Immature natural killer cell (primary cell): ENCODE data around the gene PRDM16. TPM values are rescaled to one million over a fixed set of nuclear protein-coding genes. Genes with fewer than 3 reads are reported as not detected.

ENCODE experiments used
- DNase-seq, 3 donors: peaks; one replicate each; pipeline ENCODE4 v3.0.0; 2022; ENCODE audit warnings: mixed read lengths in 1 of 3
- H3K27ac Mint-ChIP-seq, 6 donors: one replicate each; pipeline ENCODE4 v1.8.0; 2020; ENCODE audit warnings: mixed read lengths in 6 of 6, mild to moderate bottlenecking in 5 of 6, inconsistent platforms in 4 of 6, moderate library complexity in 3 of 6
- H3K27me3 Mint-ChIP-seq, 3 donors: one replicate each; pipeline ENCODE4 v1.8.0; 2020 to 2021; ENCODE audit warnings: low read depth in 3 of 3, mild to moderate bottlenecking in 3 of 3, mixed read lengths in 3 of 3, moderate library complexity in 3 of 3, inconsistent platforms in 1 of 3
- H3K36me3 Mint-ChIP-seq, 3 donors: one replicate each; pipeline ENCODE4 v1.8.0; 2020; ENCODE audit warnings: mixed read lengths in 3 of 3, inconsistent platforms in 2 of 3, mild to moderate bottlenecking in 2 of 3
- H3K4me1 Mint-ChIP-seq, 2 donors: one replicate each; pipeline ENCODE4 v1.8.0; 2020; ENCODE audit warnings: inconsistent platforms in 2 of 2, mild to moderate bottlenecking in 2 of 2, mixed read lengths in 2 of 2, moderate library complexity in 1 of 2
- H3K4me3 Mint-ChIP-seq, 5 donors: one replicate each; pipeline ENCODE4 v1.8.0; 2020; ENCODE audit warnings: mild to moderate bottlenecking in 5 of 5, mixed read lengths in 5 of 5, inconsistent platforms in 3 of 5, moderate library complexity in 3 of 5
- H3K9me3 Mint-ChIP-seq, 6 donors: one replicate each; pipeline ENCODE4 v1.8.0; 2020; ENCODE audit warnings: mild to moderate bottlenecking in 6 of 6, mixed read lengths in 6 of 6, inconsistent platforms in 4 of 6, moderate library complexity in 3 of 6
- polyA plus RNA-seq, 3 donors: library from polyadenylated mRNA; unstranded; fragments of 300-500 nt; fragmentation: Illumina TruSeq; gene quantifications; one replicate each; pipeline ENCODE4 v1.2.3, GENCODE V29; 2021

Gene PRDM16
- polyA plus RNA-seq, 3 donors from 2014 or later, result 0.17 to 0.29 (median 0.22) TPM

DNA sequence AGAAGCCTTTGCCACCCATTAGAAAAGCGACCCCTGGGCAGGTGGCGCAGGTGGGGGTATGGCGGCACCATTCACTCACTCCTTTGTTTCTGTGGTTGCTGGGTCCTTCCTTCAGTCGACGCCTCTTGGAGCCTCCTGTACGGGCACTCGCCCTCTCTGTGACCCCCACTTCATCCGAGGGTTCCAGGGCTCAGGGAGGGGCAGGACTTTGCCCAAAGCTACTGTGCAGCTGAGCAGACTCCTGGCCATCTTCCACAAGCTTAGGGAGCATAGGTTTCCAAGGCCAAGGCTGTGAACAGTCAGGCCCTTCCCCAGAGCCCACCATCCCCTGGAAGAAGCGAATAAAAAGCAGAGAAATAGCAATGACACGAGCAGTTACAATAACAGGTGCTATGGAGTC is 194.8 kb downstream of the PRDM16 start:
- peaks cover 0 to 2% of the 10 kb centered on the region in 2 donors for H3K4me1 Mint-ChIP-seq
- no peaks in the 10 kb centered on the region for H3K9me3 Mint-ChIP-seq
- H3K27ac Mint-ChIP-seq, result no peak overlapping the region
- H3K4me3 Mint-ChIP-seq, result no peak overlapping the region
- H3K36me3 Mint-ChIP-seq, result no peaks in the 10 kb centered on the region
- DNase-seq, result no peak
- H3K27me3 Mint-ChIP-seq, result peaks cover 2 to 5% (median 2%) of the 10 kb centered on the region in 3 donors

DNA sequence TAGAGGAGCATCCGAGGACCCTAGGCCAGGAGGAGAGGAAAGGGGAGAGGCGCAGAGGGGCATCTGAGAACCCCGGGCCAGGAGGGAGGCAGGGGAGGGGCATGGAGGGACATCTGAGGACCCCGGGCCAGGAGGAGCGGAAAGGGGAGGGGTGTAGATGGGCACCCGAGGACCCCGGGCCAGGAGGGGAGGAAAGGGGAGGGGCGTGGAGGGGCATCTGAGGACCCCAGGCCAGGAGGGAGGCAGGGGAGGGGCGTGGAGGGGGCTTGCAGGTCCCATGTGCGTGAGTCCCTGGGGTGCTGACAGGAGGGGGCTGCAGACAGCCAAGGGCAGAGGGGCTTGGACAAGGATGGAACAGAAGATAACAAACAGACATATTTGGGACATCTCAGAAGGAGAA is 195.5 kb downstream of the PRDM16 start:
- Mint-ChIP-seq H3K27me3 (peaks cover 2 to 5% (median 2%) of the 10 kb centered on the region in 3 donors), H3K4me1 (peaks cover 0 to 2% of the 10 kb centered on the region in 2 donors), H3K27ac (no peak overlapping the region), H3K9me3 (no peaks in the 10 kb centered on the region), H3K4me3 (no peak overlapping the region), H3K36me3 (no peaks in the 10 kb centered on the region)
- DNase-seq, result no peak

DNA sequence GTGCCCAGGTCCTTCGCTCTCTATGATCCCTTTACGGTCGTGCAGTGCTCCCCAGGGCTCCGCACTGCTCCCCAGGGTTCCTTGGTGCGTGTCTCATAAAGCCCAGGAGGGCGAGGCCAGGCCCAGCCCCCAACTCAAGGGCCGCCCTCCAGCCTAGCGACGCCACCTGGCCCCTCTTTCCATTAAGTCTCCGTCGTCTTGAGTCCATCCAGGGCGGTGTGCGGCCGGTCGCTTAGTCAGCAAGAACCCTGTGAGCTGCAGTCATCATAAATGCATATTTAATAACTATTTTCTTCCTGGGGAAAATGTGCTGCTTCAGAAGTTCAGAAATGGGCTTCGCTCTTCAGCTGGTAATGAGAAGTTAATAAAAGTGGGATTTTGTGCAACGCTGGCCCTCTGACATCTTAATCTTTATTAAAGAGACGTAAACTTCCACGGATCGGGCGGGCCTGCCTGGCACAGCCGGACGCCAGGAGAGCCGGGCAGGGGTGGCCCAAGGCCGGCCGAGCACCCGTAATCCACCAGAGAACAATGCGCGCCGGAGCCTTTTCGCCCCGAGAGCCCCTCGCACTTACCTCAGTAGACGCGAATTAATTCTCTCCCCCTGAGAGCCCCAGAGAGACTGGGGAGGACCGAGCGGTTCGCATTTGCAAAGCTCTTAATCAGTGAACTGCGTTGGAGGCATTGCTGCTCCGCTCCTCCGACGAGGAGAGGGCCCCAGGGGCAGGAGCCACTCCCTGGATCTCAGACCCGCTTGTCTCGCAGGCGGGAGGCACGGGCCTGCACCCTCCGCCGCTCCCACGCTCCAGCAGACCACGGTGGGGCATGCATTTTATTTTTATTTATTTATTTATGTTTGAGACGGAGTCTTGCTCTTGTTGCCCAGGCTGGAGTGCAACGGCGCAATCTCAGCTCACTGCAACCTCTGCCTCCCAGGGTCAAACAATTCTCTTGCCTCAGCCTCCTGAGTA is 197.1 kb downstream of the PRDM16 start:
- Mint-ChIP-seq H3K36me3 (no peaks in the 10 kb centered on the region), H3K9me3 (no peaks in the 10 kb centered on the region), H3K4me1 (no peaks in the 10 kb centered on the region), H3K4me3 (no peak overlapping the region), H3K27me3 (peaks cover 2 to 5% (median 2%) of the 10 kb centered on the region in 3 donors), H3K27ac (no peak overlapping the region)
- no peak for DNase-seq

DNA sequence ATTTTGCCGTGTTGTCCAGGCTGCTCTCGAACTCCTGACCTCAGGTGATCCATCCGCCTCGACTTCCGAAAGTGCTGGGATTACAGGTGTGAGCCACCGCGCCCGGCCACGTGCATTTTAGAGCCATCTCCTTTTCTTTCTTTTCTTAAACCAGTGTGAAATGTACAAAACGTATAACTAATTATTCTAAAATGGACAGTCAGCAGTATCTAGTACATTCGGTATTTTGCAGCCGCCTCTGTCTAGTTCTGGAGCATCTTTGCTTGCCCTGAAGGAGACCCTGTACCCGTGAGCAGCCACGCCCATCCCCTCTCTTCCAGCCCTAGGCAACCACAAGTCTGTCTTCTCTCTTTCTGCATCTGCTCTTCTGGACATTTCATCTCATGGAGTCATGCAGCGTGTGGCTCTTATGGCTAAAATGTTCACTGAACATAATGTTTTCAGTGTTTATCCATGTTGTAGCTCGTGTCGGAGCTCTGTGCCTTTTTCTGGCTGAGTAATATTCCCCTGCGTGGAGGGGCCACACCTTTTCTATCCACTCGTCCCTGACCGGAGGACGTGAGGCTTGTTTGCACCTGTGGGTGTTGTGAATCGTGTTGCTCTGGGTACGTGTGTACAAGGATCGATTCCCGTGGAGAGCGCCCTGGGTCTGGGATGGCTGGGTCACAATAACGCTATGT is 198.0 kb downstream of the PRDM16 start:
- DNase-seq, result no peak
- no peak overlapping the region for H3K4me3 Mint-ChIP-seq
- H3K9me3 Mint-ChIP-seq, result no peaks in the 10 kb centered on the region
- no peaks in the 10 kb centered on the region for H3K4me1 Mint-ChIP-seq
- peaks cover 0 to 5% (median 2%) of the 10 kb centered on the region in 3 donors for H3K27me3 Mint-ChIP-seq
- H3K27ac Mint-ChIP-seq, result no peak overlapping the region
- no peaks in the 10 kb centered on the region for H3K36me3 Mint-ChIP-seq

DNA sequence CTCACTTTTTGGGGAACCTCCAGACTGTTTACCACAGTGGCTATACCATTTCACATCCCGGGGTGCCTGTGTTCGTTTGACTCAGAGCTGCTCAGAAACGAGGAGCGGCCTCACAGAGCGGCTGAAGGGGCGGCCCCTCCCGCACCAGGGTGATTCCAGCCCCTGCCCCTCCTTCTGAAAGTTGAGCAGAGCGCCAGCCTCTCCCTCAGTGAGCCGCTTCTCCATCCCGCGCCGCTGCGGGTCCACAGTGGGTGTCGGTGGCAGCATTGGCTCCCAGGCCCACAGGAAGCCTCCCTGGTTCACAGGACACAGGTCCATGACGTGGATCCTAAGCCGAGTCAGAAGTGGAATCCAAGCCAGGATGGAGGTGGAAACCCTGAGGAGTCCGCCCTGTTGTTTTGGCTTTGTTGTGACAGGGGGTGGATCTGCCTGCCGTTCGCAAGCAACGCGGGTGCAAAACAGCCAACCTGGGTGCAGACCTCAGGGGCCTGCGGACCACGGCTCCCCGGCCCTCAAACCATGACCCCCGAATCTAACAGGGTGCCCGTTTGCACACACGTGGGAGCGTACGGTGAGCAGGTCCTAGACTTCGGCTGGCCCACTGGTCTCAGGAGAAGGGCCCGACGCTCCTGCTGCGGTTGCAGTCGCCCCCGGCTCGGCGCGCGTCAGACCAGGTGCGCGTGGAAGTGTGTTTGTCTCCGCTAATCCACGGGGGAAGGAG is 198.7 kb downstream of the PRDM16 start:
- no peaks in the 10 kb centered on the region for H3K4me1 Mint-ChIP-seq
- H3K27me3 Mint-ChIP-seq, result peaks cover 0 to 5% (median 2%) of the 10 kb centered on the region in 3 donors
- no peaks in the 10 kb centered on the region for H3K9me3 Mint-ChIP-seq
- no peaks in the 10 kb centered on the region for H3K36me3 Mint-ChIP-seq
- H3K4me3 Mint-ChIP-seq, result no peak overlapping the region
- no peak for DNase-seq
- H3K27ac Mint-ChIP-seq, result no peak overlapping the region

DNA sequence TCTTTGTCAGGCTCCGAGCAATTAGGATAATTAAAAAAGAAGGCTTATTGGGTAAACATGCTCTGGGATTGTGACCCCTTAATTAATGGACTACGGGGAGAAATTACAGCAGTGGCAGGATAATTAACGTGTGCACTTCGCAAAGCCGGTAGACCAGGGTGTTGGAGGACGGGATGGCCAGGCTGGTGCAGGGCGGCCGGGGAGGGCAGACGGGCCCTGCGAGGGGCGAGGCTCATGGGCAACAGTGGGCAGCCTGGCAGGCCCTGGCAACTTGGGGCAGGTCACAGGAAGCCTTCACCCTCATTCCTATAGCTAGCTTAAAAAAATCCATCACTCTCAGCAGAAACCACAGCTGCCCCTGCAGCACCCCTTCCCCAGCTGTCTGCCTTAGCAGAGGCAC is 199.3 kb downstream of the PRDM16 start:
- no peak overlapping the region for H3K4me3 Mint-ChIP-seq
- DNase-seq, result no peak
- no peak overlapping the region for H3K27ac Mint-ChIP-seq
- H3K4me1 Mint-ChIP-seq, result no peaks in the 10 kb centered on the region
- peaks cover 0 to 5% (median 4%) of the 10 kb centered on the region in 3 donors for H3K27me3 Mint-ChIP-seq
- H3K9me3 Mint-ChIP-seq, result no peaks in the 10 kb centered on the region
- no peaks in the 10 kb centered on the region for H3K36me3 Mint-ChIP-seq

DNA sequence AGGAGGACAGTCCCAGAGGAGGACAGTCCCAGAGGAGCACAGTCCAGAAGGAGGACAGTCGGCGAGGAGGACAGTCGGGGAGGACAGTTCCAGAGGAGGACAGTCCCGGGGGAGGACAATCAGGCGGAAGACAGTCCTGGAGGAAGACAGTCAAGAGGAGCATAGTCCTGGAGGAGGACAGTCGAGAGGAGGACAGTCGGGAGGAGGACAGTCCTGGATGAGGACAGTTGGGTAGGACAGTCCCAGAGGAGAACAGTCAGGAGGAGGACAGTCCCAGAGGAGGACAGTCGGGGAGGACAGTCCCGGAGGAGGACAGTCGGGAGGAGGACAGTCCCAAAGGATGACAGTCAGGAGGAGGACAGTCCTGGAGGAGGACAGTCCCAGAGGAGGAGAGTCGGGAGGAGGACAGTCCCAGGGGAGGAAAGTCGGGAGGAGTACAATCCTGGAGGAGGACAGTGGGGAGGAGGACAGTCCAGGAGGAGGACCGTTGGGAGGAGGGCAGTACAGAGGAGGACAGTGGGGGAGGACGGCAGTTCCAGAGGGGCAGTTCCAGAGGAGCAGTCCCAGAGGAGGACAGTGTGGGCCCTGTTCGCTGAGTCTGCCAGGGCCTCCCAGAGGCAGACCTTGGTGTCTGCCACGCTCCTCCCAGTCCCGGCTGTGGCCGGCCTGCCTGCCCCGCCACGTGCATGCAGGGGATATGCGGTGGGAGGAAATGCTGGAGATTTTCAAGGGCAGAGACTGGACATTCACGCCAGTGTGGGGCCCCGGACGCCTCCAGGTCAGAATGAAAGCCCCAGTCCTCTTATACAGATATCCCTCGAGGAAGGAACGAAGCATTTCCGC is 201.6 kb downstream of the PRDM16 start:
- H3K27me3 Mint-ChIP-seq, result peaks cover 0 to 4% (median 0%) of the 10 kb centered on the region in 3 donors
- no peak overlapping the region for H3K27ac Mint-ChIP-seq
- H3K4me1 Mint-ChIP-seq, result no peaks in the 10 kb centered on the region
- no peaks in the 10 kb centered on the region for H3K36me3 Mint-ChIP-seq
- H3K9me3 Mint-ChIP-seq, result no peaks in the 10 kb centered on the region
- no peak overlapping the region for H3K4me3 Mint-ChIP-seq
- DNase-seq, result no peak

DNA sequence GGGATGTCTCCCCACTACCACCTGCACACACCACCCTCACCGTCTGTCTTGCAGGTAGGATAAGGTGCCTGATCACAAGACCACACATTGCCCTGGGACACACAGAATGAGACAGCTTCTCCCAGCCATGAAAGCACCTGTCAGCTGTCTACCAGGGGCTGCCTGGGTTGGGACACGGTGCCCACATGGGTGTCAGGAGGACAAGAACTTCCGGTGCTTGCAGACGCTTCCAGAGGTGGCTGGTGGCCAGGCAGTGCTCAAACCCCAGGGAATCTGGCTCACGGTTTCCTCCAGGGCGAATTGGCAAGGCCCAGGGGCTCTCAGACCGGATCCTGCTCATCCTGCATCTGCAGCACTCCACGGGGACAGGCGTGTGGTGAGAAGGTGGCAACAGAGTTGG is 202.9 kb downstream of the PRDM16 start:
- no peak overlapping the region for H3K27ac Mint-ChIP-seq
- no peaks in the 10 kb centered on the region for H3K4me1 Mint-ChIP-seq
- DNase-seq, result no peak
- H3K36me3 Mint-ChIP-seq, result no peaks in the 10 kb centered on the region
- no peaks in the 10 kb centered on the region for H3K9me3 Mint-ChIP-seq
- H3K27me3 Mint-ChIP-seq, result peaks cover 0 to 4% (median 0%) of the 10 kb centered on the region in 3 donors
- H3K4me3 Mint-ChIP-seq, result no peak overlapping the region

DNA sequence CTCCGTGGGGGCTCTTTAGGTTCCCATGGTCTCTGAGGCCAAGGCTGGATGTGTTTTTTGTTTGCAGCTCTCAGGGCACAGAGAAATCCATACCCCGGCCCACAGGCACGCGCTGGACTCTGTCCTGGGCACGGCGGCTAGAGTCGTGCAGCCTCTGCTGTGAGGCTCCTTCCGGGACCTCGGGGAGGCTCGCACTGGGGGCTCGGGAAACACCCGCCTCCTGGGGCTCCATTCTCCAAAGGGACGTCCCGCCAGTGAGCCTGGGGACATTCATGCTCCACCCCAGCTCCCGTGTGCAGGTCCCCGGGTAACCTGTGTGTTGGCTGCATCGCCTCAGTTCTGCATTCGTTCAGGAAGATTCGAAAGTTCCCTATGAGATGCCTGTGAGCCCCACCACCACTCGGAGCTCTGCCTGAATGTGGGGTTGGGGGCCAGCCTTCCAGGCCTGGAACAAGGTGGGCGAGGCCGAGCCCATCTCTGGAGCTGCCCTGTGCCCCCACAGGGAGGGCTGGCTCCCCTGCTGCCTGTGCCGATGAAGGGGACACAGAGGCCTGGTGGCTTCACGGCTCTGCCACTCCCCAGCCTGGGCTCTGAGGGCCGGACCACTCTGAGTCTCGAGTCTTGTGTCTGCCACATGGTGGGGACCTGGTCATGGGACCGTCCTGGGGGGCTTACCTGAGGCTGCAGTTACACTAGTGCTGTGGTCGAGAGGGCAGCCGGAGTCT is 203.5 kb downstream of the PRDM16 start:
- no peaks in the 10 kb centered on the region for H3K9me3 Mint-ChIP-seq
- H3K36me3 Mint-ChIP-seq, result no peaks in the 10 kb centered on the region
- no peak overlapping the region for H3K27ac Mint-ChIP-seq
- H3K4me1 Mint-ChIP-seq, result no peaks in the 10 kb centered on the region
- no peak for DNase-seq
- H3K27me3 Mint-ChIP-seq, result peaks cover 0 to 1% (median 0%) of the 10 kb centered on the region in 3 donors
- no peak overlapping the region for H3K4me3 Mint-ChIP-seq

DNA sequence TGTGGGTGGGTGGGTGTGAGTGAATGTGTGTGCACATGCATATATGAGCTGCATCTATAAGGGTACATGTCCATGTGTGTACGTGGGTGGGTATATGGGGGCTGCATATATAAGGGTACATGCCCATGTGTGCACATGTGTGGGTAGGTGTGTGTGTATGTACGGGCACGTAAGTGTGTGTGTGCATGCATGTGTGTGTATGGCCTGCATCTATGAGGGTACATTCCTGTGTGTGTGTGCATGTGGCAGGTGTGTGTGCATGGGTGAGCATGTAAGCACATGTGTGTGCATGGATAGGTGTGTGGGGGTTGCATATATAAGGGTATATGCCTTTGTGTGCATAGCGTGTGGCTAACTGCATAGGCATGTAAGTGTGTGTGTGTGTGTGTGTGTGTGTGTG is 204.4 kb downstream of the PRDM16 start:
- H3K27ac Mint-ChIP-seq, result no peak overlapping the region
- H3K4me1 Mint-ChIP-seq, result no peaks in the 10 kb centered on the region
- H3K36me3 Mint-ChIP-seq, result no peaks in the 10 kb centered on the region
- no peak for DNase-seq
- peaks cover 0 to 1% (median 0%) of the 10 kb centered on the region in 3 donors for H3K27me3 Mint-ChIP-seq
- H3K4me3 Mint-ChIP-seq, result no peak overlapping the region
- no peaks in the 10 kb centered on the region for H3K9me3 Mint-ChIP-seq

DNA sequence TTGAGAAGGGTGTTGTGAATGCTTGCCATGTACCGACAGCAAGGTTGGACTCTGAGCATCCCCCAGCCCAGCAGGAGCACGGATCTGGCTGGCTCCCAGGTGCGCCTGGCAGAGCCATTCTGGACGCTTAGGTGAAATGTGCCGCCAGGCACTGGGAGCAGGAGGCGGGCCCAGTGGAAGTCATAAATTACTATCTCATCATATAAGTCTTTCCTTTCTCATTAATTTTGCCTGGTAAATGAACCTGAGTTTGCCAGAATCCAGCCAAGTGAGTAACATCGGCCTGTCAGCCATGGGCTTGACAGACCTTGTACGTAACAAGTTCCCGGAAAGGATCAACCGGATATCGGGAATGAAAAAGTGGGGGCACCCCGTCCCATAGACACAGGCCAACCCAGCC is 206.0 kb downstream of the PRDM16 start:
- Mint-ChIP-seq H3K36me3 (no peaks in the 10 kb centered on the region), H3K4me3 (no peak overlapping the region), H3K27me3 (peaks cover 0 to 2% (median 1%) of the 10 kb centered on the region in 3 donors), H3K27ac (no peak overlapping the region), H3K9me3 (no peaks in the 10 kb centered on the region), H3K4me1 (no peaks in the 10 kb centered on the region)
- no peak for DNase-seq

DNA sequence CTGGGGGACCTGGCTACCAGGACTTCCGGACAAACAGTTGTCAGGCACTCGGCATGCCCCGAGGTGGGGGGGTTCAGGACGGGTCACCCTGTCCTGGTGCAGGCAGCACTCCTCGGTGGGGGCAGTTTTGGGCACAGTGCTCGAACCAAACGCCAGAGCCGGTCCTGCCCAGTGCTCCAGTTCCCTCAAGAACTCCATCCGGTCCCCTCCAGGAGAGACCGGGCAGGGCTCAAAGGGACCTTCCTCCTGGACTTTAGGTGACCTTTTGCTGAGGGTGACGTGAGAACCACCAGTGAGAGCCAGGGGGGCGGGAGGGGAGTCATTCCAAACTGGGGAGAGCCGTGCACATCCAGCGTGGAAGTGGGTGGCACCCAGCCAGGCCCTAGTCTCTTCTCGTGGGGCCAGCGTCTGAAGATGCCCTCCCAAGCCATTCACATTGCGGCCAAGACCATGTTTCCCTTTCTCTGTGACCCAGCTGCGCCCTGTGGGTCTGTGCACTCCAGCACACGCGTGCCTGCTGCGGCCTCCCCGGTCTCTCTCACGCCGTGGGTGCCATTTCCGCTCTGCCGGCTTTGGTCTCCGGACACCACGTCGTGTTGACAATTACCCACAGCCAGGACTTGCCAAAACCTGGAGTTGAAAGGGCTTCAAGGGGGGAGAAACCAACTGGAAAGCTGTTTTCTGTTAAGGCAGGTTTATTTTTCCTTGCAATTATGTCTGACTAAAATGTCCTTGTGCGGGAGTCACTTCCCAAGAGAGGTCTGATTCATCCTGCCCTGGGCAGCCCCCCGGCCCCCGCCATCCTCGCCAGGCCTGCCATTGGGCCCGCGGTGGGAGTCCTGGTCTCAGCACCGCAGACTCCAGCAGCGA is 206.7 kb downstream of the PRDM16 start:
- H3K27ac Mint-ChIP-seq, result no peak overlapping the region
- no peaks in the 10 kb centered on the region for H3K36me3 Mint-ChIP-seq
- peaks cover 1 to 2% (median 2%) of the 10 kb centered on the region in 3 donors for H3K27me3 Mint-ChIP-seq
- DNase-seq, result no peak
- H3K4me1 Mint-ChIP-seq, result no peaks in the 10 kb centered on the region
- no peaks in the 10 kb centered on the region for H3K9me3 Mint-ChIP-seq
- H3K4me3 Mint-ChIP-seq, result no peak overlapping the region
